Daoy (cell line): ENCODE results near the gene FBXW7. TPM values are rescaled to one million over a fixed set of nuclear protein-coding genes. Genes with fewer than 3 reads are reported as not detected.

Experiments
- DNase-seq: peaks from one replicate; pipeline ENCODE4 v3.0.0-alpha.2; 2015; ENCODE audit warnings: low read depth
- total RNA-seq: library from RNA; depleted of rRNA; stranded (reverse); fragments of >200 nt; shearing (Covaris generic); gene quantifications from 2 replicates; pipeline ENCODE4 v1.2.3, GENCODE V29; 2014

The FBXW7 gene
- total RNA-seq, 1 experiment from 2014 or later: 21.6 TPM

DNA sequence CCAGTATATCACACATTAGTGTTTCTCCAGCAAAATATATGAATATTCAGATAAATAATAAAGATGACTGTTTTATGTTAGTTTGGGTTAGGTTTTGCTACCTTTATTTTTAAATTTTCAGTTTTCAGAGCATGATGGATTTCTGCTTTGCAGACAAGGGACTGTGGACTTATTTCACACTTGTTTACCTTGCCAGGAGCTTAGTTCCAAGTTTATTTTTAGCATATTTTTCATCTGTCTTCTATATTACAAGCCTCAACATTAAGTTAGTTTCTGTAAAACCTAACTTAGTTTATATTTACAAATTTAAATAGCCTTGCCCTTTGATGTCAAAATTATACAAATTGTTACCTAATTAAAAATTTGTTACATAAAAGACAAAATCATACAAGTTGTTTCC lies 163.4 kb downstream of the FBXW7 start:
- DNase-seq: no peak

DNA sequence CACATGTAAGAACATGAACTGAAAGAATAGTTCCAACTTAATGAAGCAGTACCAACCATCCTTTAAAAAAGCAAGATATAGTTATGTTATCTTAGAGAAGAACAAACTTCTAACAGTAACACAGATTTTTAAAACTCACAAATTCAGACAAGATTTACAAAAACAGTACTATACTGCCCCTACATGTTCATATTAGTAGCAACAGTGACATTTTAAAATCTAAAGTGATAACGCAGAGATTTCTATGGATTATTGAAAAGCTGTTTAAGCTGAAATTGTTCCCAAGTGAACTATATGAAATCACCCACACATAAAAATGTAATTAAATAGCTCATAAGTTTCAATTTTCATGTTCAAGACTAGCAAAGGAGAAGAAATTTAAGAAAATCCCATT lies 166.0 kb downstream of the FBXW7 start:
- no peak for DNase-seq

DNA sequence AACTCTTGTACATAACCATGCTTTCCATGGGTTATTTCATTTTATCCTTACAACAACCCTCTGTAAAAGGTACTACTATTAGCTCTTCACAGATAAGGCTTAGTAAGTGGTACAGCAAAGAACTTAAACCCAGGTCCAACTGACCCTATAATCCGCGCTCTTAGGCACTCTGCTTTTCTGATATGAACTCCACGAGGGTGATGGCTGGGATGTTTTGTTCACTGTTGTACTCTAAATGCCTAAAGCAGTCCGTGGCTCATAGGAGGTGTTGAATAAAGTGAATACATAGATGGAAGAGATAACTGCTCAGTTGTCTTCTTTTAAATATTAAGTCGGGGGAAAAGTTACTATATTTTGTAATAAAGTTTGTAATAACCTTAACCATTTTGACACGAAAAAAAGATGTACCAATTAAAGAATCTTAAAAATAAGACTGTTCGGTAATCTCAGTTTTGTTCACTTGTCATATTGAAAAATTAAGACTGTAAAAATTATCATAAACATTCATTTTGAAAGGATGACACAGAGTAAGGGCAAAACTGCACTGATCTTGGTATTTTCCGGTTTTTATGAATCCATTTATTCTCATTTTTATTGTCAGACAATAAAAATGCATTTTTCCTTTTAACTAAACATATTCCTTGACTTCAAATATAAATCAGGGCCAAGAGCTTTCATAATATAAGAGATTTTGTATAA lies 166.5 kb downstream of the FBXW7 start:
- no peak for DNase-seq

DNA sequence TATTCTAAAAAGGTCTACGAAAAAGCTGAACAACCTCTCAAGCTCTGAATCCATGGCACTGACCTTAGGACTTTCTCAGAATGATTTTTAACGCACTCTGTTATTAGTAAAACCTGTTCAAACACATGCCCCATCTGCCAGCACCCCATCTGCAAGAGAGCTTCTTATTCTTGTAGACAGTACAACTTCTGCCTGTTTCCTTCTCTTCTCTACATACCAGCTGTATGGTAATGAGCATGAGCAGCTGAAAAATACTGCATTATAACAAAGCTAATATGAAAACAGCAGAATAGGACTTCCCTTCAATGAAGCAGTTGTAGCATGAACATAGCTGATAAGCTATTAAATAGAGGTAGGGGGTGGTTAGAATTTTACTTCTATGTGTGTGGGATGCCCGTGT lies 167.9 kb downstream of the FBXW7 start:
- no peak for DNase-seq

DNA sequence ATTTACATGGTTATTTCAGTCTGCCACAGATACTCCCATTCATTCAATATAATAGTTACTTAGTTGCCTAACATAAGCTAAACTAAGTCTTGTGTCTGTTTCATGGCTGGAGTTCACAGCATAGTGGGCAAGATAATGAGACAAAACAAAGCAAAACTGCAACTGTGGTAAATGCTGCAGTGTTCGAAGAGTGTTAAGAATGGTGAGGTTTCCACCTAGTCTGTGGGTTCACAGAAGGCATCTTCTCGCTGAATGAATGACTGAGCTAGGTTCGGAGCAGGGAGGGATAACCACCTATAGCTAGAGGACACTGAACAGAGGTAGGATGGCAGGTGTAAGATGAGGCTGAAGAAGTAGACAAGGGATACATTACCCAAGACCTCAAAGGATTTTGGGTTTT lies 171.0 kb downstream of the FBXW7 start:
- no peak for DNase-seq

DNA sequence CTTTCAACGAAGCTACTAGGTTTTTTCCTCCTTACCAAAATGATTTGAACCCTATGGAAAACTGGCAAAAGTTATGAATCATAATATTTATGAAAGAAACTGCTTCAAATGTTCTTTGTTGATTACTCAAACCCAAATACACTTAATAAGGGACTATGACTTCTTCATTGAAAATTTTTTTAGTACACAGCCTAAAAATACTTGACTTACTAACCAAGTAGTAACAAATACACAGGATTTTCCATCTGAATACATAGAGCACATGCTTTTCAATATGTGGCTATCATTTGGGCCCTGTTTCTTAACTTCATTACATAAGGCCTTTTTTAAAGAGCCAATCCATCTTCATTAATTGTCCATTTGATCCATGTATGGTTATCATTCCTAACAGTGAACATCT lies 171.5 kb downstream of the FBXW7 start:
- DNase-seq: no peak

DNA sequence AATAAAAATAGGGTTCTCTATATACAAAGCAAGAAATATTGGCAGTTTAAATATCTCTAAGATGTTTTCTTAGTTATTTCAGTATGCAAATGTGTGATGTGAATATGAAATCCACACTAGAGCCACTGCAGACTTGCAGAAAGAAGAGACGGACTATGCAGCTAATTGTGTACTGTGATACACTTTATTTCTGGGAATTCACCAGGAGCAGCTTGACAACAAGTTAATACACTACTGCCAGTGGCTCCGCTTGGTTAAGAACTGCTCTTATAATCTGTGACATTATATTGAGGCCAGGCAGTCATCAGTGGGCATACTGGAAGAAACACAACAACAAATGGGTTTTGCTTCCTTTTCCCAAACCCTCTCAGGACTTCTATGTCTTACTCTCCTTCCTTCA lies 172.0 kb downstream of the FBXW7 start:
- DNase-seq: no peak

DNA sequence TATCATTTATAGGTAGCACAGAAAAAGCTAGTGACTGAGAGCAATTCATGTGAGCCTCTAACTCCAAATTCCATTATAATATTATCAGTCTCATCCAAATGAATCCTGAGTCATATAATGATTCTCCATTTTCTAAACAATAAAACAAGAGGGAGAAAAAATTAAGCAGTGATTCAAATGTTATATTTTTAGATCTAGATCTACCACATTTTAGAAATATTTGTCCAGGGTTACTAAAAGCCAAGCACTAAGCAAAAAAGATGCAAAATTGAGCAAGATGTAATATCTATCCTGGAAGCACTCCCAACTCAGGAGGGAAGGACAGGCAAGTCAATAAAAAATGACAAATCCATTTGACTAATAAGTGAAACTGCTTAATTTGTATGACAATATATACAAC lies 172.8 kb downstream of the FBXW7 start:
- DNase-seq: no peak

DNA sequence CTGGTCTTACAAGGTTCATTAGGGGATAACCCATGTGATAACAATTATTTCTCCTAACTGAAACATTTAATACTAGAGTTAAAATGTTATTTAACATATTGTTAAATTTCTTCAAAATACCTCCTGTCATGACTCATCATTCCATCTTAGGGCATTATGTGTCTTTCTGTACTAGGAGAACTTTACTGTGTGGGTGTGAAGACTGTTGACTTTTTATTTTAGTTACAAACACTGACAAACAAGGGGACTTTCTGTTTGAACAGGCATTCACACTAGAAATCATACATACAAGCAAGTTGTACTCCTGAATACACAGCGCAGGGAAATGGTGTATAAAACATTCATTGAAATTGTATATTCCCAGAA lies 175.9 kb downstream of the FBXW7 start:
- DNase-seq: no peak

DNA sequence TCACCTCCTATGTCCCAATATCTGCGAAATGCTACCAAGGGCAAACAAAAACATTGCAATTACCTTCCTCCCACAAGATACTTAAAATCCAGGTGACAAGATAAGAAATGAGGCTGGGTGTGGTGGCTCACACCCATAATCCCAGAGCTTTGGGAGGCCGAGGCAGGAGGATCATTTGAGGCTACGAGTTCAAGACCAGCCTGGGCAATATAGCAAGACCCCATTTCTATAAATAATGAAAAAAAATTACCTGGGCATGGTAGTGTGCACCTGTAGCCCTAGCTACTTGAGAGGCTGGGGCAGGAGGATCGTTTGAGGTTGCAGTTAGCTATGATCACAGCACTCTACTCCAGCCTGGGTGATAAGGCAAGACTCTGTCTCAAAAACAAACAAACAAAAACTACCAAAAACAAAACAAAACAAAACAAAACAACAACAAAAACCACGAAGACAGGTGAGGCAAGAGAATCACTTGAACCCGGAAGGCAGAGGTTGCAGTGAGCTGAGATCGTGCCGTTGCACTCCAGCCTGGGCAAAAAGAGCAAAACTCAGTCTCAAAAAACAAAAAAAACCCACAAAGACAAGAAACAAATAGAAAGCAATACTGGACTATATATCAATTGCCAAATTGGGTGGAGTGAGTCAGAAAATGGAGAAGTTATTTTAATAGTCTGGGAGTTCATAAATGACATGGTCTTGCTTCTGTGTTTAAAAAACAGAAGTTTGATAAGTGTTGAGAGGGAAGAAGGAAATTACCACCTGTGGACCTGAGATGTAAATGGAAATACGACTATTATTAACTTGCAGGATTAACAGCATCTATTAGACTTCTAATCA lies 176.5 kb downstream of the FBXW7 start:
- DNase-seq: no peak

DNA sequence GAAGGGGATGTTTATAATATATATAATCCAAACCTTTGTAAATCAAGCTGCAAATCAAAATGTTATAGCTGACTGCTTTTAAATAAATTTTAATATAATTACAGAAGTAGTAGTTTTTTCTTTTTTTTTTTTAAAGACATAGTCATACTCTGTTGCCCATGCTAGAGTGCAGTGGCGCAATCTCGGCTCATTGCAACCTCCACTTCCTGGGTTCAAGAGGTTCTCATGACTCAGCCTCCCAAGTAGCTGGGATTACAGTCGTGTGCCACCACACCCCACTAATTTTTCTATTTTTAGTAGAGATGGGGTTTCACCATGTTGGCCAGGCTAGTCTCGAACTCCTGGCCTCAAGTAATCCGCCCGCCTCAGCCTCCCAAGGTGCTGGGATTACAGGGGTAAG lies 178.7 kb downstream of the FBXW7 start:
- peak; percentile 11 for DNase-seq

DNA sequence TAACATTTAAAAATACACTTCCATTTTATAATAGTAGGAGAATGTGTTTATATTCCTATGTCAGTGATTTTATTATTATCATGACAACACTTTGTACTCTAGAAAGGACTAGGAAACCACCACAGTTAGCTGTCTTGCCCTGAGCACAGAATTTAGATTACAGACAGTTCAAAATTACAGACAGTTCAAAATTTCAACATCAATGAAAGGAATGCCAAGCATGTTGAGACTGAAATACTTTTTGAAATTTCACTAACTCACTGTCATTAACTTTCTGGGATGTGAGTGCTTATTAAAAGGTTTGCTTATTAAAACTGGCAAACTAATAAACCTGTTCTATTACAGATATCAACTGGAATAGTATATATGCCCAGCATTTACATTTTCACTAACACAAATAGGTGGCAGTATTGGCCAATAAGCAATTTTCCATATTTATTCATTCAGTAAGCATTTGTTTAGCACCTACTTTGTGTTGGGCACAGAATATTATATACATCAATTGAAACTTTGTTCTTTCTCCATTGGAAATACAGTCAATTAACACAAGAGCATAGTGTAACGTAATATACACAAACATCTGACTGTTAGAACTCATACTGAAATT lies 179.4 kb downstream of the FBXW7 start:
- DNase-seq: no peak

DNA sequence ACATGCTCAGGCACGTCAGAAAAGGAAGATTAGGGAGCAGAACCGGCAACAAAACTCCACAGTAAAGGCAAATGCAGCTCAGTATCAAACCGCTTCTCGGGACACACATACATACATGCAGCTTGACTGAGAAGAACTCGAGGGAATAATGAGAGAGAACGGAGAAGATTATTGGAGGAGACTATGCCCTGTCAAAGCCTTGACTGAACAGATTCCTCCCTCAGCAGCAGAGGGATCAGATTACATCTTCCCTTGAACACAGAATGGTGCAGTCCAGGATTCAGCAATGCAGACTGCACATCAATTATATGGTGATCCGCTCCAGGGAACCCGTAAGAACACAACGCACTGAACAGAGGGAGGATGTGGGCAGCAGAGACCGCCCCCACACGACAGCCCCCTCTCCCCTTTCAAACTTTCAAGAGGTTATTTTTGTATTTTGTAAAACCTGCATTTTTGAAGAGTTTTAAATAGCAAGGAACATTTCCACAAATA lies 183.2 kb downstream of the FBXW7 start:
- DNase-seq: peak; percentile 76

DNA sequence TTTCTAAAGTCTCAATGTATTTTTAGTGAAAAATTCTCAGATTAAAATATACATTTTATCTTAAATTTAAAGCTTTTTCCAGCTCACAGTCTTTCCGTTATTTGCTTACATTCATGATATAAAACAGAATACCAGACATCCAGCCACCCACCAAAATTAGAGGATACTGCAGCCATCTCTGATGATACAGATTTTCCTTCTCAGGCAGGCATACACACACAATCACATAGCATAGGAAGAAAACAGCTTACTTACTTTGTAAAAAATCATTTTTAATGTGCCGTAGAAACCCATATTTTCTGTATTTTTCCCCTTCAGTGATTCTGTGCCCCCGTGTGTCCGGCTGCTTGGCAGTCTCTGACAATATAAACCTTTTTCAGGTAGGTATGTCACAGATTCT lies 183.7 kb downstream of the FBXW7 start:
- no peak for DNase-seq

DNA sequence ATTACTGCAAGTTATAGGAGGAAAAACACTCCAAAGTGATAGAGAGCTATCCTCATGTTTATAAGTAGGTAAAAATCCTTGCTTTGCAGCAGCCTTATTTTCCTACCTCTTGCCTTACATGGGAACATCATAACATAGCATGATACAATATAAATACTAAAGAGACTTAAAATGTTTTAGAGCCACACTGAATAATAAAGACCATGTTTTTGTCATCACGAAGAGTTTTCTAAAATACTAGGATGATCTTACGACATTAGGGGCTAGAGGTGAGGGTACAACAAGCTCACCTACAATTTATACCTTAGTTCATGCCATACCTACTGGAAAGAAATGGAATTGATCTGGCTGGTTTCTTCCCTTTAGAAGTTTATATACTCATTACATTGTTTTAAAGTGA lies 184.8 kb downstream of the FBXW7 start:
- no peak for DNase-seq

DNA sequence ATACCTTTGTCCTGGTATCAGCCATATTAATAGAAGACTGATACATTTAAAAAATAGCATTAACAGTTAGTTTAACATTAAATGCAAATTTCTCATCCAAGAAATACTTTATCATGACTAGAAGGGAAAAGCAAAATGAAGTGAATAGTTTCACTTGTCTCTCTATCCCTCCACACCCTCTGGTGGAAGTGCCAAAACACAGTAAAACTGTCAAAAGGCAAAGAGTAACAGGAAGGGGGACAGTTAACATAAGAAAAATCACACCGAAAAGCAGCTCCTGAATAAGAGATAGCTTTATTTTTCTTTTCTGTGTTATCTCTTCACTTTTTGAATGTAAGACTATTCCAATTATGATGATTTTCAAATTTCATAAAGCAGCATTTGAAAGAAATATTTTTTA lies 187.2 kb downstream of the FBXW7 start:
- DNase-seq: no peak

DNA sequence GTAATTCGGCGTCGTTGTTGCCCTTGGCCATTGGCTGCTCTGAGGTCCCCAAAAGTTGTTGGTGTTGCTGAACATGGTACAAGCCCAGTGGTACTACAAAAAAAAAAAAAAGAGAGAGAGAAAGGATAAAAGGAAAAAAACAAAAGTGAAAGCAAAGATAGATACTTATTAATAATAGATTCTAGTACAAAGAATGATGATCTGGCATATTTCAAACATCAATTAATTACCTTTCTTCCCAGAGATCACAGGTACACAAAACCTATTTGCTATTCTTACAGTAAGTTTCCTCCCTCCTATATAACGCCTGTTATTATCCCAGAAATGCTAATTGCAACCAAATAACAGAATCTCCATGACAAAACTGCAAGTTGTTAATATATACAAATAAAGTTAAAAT lies 188.9 kb downstream of the FBXW7 start:
- DNase-seq: no peak

DNA sequence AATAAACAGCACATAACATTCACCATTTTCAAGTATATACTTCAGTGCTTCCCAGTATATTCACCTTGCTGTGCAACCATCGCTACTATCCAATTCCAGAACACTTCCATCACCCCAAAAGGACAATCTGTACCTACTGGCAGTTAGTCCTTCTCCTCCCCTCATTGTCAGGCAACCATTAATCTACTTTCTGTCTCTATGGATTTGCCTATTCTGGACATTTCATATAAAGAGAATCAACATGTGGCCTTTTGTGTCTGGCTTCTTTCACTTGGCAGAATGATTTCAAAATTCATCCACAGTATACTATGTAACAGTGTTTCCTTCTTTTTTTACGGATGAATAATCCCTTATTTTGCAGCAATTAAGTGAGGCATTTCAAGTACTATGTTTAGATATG lies 189.4 kb downstream of the FBXW7 start:
- DNase-seq: no peak

DNA sequence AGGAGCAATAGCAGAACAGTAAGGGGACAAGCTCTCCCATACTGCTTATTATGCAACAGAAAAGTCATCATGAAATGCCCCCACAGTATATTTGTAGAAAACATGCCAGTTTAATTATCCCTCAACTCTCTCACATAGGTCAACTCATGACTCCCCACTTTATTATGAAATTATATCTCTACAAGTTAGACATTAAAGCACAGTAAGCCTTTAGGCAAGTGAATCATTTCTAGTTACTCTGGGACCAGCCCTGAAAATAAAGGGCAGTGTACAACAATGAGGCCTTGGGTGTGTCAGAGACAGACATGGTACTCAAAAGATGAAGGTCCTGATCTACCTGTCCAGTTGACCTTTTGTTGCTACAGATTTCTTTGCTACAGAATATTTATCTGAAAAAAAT lies 191.9 kb downstream of the FBXW7 start:
- DNase-seq: no peak

DNA sequence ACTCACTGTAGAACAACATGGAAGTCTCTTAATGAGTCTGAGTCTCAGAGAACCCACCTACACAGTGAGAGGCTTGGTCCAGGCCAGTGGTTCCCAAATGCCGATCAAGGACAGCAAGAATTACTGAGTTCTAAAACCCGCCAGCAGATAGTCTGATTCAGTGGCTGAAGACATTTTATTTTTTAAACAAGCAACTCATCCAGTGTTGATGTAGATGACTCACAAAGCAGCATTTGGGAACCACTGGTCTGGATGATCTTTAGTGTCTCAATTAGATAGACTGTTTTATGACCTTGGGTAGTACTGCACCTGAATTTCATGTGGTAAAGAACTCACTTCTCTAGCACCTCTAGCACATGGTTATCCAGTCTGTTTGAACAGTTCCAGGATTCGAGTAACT lies 193.6 kb downstream of the FBXW7 start:
- DNase-seq: peak; percentile 11

DNA sequence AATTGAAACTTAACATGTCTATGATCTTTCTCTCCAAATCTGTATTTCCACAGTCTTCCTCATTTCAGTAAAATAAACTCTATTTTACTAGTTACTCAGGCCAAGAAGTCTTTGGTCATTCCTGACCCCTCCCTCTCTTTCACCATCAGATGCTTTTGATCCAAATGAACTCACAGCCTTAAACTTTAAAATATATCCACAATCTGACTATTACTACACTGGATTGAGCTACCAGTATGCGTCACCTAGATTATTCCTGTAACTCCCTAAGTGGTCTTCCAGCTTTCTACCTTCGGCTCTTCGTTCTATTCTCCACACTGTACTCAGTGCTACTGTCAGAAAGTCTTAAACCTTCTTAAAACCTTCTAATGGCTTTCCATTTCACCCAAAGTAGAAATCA lies 195.1 kb downstream of the FBXW7 start:
- DNase-seq: no peak

DNA sequence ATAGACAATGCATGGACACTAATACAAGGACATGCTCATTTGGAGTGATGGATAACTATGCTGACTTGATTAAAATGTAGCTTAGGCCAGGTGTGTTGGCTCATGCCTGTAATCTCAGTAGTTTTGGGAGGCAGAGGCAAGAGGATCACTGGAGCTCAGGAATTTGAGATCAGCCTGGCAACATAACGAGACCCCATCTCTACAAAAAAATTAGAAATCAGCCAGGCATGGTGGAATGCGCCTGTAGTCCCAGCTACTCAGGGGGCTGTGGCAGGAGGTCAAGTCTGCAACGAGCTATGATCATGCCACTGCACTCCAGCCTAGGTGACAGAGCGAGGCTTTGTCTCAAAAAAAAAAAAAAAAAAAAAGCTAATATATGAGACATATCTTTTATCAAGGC lies 196.3 kb downstream of the FBXW7 start:
- no peak for DNase-seq

DNA sequence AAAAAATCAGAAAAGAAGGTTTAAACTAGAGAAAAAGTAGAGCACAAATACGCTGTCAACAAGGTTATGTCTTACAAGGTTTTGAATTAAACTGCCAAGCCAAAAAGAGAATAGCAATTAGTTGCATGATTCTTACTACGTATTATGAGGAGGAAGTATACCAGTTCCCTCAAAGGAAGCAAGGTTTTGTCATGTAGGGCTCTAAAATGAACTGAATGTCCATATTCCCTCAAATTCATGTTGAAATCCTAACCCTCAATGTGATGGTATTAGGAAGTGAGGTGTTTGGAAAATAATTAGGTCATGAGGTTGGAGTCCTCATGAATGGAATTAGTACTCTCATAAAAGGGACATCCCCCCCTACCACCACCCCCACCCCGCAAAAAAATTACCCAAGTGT lies 201.0 kb downstream of the FBXW7 start:
- DNase-seq: no peak
